NK-92 (cell line): Measurements from ENCODE around the gene KCNIP4.

ENCODE experiments used
- DNase-seq: peaks from one replicate; lab custom pipeline; 2025; ENCODE audit not compliant: unreplicated experiment; lab: John Stamatoyannopoulos, UW

Gene KCNIP4

DNA sequence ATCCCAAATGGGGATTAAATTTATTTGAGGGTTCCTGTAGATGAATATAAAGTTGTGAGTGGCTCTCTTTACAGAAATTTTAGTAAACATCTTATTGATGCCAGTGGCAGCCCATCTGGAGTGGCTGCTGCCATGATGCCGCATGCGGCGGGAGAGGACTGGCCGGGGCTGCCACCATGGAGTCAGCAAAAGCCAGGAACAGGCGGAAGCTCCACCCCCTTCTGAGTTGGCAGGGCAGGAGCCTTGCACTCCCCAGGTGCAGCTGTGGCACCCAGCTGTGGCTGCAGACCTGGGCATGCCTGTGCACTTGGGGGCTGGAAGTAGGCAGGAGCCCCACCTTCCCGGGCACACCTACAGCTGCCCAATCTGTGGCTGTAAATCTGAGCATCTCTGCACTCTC is 92.3 kb downstream of the KCNIP4 start:
- DNase-seq, result no peak

DNA sequence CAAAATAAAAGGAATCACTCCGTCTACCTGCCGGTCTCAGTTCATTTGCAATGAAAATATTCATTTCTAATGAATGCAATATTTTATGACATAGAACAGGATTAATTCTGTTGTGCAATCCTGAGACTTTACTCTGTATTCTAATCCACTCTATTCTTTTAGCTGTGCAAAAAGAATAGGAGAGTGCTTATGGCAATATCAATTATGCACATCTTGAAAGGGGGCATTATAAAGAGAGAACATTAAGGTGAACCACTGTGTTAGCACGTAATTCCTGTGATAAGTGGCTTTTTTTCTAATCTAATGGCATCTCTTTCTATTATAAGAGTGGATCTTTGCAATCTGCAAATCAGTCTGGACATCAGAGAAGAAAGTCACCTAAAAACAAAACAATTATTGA is 99.5 kb downstream of the KCNIP4 start:
- no peak for DNase-seq

DNA sequence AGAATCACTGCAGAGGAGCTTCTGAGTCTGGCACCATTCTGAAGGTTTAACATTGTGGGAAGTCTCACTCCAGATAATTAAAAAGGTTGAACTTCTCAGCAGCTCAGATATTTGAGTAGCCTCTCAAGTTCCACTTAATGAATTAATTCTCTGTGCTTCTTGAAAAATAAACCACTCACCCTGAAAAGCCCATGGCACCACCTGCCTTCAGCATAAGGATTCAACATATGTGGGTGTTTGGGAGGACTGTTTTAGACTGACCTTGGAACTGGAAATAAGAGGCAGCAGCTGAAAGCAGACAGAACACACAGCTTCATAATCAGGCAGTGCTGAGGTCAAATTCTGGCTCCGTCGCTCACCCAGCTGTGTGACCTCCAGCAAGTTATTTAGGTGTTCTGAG is 100.6 kb downstream of the KCNIP4 start:
- no peak for DNase-seq

DNA sequence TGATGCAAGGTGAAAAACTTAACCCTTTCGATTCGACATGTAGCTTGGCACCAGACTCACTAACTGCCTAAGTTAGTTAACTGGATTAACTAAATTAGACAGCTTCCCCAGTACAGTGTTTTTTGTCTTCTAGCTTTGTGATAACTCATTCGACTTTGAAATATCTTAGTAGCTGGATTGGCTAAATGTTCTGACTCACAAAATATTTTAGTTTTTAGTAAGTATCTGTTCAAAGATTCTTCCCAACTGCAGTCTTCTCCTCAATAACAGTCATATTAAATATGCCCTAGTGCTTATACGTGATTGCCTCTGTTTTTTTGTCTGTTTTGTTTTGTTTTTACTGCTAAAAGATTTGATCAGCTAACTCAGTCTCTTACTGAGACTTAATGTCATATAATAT is 102.9 kb downstream of the KCNIP4 start:
- no peak for DNase-seq

DNA sequence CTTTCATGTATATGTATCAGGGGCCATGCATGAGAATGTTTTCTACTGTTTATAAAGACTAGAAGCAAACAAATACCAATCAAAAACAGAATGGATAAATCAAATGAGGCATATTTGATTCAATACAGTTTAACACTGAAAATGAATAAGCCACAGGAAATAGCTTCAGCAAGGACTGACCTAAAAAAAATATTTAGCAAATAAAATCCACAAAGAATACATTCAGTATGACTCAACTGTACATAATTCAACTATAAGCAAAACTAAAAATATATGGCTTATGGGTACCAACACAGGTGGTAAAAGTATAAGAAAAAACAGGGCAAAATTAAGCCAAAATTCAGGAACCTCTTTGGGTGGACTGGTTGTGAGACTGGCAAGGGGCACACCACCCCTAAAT is 112.9 kb downstream of the KCNIP4 start:
- no peak for DNase-seq

DNA sequence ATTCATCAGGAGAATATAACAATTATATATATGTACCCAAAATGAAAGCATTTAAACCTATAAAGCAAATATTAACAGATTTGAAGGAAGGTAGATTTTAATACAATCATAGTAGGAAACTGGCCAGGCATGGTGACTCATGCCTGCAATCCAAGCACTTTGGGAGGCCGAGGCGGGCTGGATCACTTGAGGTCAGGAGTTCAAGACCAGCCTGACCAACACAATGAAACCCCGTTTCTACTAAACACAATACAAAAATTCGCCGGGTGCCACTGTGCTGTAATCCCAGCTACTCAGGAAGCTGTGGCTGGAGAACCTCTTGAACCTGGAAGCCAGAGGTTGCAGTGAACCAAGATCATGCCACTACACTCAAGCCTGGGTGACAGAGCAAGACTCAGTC is 118.3 kb downstream of the KCNIP4 start:
- no peak for DNase-seq

DNA sequence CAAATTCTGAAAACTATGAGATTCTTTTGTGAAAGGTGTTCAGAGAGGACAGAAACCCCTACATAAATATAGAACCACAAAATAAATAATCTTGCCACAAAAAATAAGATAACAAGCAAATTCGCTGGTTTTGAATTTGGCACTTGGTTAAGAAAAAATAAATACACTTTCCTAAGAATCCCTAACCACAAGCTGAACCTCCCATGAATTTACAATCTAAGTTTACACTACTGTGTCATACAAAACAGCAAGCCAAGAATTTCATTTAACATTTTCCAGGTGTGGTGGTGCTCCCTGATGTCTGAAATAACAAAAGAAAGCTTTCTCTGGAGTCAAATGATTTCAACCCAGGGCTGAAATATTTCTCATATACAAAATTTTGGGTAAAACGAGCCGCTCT is 121.0 kb downstream of the KCNIP4 start:
- no peak for DNase-seq

DNA sequence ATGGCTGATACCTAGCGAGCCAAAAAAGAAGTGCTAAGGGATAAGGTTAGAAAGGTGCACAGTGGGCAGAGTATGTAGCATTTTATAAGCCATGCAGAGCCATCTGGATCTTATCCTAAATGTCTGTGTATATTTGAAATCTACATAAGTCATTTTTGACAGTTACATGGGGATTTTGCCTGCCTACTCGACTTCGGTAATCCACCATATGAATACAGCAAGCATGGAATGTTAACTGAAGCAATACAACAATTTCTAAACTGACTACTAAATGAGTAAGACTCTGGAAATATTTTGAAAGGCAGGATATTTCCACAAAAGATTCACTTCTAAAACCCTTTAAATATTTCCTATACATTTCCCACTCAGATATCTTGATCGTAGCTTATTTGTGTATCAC is 122.5 kb downstream of the KCNIP4 start:
- DNase-seq, result no peak

DNA sequence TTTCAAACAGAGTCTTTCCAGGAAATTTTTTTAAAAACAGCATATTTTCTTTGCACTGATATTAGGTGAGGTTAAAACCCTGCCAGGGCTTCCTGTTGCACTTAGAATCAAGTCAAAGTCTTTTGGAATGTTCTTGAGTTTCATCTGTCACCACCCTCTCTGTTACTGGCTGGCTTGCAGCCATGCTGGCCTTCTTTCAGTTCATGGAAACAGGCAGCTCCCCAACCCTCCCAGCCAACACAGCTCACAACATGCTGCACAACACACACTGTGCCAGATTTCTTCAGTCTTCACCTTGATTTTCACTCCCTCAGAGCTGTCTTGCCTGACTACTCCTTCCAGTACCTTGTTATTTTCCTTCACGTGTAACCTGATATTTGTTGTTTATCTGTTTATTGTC is 129.5 kb downstream of the KCNIP4 start:
- no peak for DNase-seq

DNA sequence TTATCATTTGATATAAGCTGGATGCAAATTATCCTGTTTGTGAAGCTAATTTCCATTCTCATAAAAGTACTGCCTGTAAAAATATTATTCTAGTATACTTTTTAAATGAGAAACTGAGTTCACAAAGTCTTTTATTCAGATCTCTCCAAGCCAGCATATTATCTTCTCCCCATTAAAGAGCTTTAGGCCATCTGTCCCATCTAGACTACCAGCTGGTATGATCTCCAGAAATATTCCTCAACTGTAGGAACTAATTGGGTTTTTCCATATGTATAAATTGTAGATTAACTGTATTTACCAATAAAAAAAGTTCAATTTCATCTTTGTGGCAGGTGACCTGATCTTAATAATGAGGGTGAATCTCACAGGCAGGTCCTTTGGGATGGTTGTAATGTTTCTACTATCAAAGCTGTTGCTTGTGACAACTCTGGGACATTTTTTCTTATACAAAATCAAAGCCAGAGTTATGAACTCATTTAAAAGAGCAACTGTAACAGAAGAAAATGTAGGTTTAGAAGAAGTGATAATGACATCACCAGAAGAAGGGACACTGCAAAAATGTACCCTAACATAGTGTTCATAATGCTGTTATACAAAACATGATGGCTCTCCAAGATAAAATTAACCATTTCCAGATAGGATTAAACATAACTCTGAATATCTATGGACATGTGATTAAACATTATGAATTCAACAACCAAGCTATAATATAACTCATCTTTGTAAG is 132.8 kb downstream of the KCNIP4 start:
- no peak for DNase-seq

DNA sequence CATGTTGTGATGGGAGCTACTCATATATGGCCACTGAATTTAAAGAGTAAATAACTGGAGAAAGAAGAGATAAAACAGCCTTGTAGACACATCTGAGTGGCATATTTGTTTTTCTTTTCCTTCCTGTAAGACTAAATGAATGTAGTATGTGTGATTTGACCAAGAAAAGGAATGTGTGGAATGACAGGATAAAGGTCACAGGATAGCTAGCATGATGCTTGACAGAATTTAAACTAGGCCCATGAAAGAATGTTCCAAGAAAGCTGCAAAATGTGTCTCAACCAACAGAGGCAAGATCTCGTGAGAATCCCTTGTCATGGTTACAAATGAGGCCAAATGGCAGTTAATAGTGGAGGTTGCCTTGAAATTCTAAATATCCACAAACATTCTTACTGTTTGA is 137.0 kb downstream of the KCNIP4 start:
- DNase-seq, result no peak

DNA sequence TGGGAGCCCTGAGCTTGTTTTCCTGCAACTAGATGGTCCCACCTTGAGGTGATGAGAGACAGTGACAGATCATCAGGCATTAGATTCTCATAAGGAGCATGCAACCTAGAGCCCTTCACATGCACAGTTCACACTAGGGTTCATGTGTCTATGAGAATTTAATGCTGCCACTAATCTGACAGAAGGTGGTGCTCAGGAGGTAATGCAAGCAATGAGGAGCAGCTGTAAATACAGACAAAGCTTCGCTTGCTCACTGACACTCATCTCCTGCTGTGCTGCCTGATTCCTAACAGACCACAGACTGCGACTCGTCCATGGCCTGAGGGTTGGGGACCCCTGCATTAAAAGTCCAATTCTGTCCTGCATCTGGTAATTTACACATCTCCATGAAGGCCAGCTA is 141.6 kb downstream of the KCNIP4 start:
- DNase-seq, result no peak

DNA sequence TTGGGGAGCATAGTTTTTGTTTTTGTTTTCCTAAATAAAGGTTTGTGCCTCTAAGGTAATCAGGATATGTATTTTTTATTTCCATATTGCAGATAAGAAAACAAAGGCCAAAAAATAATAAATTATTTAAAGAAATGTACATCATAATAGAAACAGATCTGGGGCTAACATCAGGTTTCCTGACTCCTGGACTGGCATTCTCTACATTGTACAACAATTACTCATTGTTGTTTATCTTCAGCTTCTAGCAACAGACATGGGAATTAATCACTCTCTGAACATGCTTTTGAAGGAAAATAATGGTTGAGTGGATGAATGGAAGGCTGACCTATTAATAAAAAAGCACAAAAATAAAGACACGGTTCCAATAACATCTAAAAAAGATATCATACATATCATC is 146.2 kb downstream of the KCNIP4 start:
- DNase-seq, result no peak

DNA sequence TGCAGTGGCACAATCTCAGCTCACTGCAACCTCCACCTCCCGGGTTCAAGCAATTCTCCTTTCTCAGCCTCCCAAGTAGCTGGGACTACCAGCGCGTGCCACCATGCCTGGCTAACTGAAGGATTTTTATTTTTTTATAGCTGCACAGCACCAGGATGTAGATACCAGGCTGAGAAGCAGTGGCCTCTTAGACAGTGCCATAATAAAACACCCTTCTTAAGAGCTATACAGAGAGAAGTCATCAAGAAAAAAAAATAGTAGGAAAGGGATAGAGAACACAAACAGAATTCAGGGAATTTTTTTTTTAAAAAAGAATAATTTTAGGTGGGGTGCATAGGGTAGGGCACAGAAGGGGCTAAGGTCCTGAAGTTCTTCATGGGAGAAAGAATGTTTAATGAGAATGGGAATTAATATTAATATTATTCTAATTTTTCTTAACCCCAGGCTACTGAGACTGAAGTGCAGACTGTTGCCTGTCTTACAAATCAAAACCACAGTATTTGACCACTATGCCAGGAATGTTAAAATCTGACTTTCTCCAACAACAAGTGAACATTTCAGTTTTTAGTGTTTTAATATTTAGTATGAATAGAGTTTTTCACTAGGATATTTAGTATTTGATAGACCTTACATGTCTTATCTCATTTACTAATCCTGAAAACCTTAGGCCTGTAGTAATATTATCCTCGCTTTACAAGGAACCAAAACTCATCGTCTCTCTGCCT is 146.7 kb downstream of the KCNIP4 start:
- no peak for DNase-seq

DNA sequence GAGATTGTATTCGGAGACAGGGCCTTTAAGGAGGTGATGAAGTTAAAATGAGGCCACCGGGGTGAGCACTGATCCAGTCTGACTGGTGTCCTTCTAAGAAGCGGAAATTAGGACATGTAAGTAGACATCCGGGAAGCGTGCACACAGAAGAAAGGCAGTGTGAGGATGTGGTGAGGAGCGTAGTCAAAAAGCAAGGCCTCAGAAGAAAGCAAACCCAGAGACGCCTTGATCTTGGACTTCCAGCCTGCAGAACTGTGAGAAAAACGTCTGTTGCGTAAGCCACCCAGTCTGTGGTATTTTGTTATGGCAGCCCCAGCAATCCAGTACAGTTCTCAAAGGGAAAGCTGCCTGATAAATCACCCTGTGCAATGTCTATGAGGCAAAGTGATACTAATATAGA is 153.5 kb downstream of the KCNIP4 start:
- no peak for DNase-seq

DNA sequence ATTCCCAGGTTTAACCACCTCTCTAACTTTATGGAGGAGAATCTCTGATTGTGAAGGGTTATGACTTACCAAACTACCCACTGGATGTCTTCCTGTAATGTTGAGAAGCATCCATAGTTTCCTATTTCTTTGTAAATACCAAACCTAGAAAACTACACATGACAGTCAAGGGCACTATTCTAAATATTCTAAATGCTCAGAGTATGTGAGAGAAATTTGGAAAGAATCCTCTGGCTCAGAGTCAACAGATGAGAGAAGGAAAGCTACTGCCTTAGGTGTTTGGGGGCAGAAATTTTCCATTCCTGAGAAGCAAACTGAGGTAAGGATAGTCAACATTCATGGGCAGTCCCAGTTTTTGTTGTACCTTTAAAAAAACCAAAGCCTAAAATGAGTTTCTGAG is 155.8 kb downstream of the KCNIP4 start:
- DNase-seq, result no peak

DNA sequence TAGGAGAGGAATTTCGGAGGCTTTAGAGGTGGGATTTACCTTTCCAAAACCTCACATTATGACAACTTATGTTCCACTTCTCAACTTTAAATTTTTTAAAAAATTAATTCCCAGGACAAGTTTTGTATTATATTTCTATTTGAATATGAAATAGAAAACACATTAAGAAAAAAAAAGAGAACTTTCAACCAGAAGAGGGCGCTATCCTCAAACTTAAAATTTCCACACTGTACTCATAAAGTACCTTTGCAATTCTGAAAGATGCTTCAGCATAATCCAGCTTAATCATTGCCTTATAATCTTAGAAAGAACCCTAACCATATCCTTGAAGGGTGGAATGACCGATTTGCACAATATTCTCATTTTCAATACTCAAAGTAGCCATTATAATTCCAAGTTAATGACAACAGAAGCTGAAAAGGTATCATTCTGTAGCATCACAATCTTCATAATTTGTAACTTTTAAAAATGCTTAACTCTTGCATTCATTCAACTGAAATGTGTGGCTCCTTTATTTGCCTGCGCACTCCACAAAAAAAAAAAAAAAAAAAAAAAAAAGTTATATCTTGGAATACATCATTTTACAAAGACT is 158.0 kb downstream of the KCNIP4 start:
- DNase-seq, result no peak

DNA sequence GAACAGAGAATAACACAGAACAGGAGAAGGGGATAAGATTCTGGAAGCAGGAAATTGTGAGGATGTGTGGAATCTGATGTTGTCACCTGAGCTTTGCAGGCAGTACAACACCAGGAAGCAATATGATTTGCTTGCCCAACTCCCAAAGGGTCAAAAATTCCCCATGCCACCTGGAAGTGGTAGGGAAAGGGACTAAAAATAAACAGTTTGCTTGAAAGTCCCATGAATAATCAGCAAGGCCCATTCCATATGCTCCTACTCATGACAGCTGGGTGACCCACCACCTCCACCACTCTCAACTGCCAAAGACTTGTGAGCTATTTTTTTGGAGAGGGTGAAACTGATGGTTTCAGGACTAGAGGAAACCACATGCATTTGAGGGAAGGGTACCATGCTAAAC is 168.4 kb downstream of the KCNIP4 start:
- DNase-seq, result no peak

DNA sequence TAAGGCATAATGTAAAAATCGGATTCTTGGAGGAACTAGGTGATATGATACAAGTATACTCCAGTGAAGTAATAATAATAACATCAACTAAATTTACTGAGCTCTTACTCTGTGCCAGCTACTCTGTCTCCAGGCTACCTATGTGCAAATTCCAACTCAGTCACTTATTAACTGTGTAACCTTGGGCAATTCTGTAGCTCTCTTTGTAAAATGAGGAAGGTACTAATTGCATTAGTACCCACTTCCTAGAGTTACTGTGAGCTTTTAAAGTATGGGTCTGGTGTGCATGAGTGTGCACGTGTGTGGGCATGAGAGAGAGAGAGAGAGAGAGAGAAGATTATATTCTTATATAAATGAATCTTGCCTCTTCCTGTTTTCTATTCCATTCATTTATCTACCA is 169.9 kb downstream of the KCNIP4 start:
- DNase-seq, result no peak

DNA sequence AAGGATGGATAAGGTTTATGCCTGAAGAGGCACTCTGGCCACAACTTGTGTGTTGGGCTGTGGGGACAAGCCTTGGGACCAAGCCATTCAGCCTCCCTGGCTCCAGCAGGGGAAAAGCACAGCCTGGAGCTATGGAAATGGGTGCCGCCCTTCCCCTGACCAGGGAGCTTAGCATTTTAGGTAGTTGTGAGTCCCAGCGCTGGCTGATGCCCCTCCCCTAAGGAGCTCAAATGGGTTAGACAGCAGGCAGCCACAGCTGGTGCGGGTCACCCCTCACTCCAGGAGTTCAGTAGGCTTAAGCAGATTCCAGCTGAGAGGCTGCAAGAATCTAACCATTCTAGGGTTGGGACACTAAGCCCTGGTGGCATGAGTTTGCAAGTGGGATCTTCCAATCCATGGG is 172.9 kb downstream of the KCNIP4 start:
- DNase-seq, result no peak

DNA sequence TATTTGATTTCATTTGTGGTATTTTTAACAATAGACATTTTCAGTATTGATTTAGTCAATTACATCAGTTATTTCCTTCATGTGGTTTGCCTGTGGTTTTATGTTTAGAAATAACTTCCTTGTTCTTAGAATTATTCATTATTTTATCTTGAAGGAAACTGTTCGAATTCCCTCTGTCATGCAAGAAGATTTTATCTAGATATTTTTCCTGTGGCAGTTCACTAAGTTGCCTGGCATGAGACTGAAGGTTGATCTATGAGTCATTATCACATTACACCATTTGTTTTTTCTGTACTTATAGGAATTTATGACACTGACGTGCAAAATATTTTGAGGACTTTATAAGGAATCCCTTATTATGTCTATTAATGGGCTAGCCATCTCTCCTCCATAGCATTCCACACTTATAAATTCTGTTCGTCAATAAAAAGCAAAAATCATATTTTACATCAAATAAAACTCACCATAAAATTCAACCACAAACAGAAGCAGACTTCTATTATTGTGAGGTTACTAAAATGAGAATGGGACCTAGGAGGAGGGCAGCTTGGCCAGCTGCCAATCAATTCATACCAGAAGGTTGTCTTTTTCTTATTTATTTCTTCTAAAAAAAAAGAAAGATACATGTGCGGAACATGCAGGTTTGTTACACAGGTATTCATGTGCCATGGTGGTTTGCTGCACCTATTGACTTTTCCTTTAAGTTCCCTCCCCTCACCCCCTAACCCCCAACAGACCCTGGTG is 179.0 kb downstream of the KCNIP4 start:
- DNase-seq, result no peak
